GM19351 (cell line): ENCODE results near the gene AP2A1.

Source experiments
- ATAC-seq: cut with Tn5 transposase; IDR thresholded peaks from one replicate; pipeline ENCODE4 v1.9.1; 2021; ENCODE audit warnings: mild to moderate bottlenecking, moderate library complexity; ENCODE audit not compliant: unreplicated experiment

Gene AP2A1

DNA sequence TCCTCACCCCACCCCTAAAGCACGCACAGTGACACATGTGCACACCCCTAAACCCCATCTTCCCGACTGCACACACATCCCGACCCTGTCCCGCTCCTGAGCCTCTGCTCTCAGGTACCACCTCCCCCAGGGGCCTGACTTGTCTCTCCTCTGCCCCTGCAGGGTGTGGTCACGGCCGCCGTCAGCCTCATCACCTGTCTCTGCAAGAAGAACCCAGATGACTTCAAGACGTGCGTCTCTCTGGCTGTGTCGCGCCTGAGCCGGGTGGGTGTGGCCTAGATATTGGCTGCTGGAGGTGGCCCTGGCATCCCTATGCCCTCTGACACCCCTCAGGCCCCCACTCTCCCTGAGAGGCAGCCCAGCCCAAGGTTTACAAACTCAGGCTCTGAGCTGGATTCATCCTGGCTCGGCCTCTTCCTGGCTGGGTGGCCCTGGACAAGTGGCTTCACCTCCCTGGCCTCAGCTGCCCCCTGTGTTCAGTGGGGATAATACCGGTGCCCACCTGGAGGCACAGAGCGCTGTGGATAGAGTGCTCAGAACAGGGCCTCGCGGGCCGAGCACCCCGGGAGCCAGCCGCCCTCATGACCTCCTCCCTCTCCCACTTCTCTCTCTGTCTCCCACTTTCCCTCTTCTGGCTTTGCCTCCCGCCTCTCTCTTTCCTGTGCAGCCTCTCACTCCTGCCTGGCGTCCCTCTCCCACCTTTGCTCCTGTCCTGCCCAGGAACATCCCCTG lies 26.2 kb downstream of the AP2A1 start:
- ATAC-seq = no peak

DNA sequence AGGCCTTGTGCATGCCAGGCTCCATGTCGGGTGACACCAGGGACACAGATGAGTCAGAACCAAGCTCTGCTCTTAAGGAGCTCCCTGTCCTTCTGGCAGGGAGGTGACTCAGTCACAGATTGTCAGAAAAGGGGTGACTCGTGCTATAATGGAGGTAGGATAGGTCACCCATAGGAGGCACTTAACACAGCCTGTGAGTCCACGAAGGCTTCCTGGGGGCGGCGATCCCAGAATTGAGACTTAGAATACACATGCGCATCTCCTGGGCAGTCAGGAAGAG lies 26.7 kb downstream of the AP2A1 start:
- ATAC-seq = no peak

DNA sequence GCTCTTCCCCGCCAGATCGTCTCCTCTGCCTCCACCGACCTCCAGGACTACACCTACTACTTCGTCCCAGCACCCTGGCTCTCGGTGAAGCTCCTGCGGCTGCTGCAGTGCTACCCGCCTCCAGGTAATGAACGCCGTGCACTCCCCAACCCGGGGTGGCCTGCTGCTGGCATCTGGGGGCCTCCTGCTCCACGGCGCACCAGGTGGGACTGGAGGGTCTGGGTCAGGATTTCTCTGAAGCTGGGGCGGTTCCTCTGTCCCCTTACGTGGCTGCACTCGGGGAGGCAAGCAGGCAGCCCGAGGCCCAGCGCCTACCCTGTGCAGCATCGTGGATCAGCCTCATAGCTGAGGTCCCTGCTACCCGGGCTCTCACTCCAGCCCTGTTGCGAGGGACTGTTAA lies 28.8 kb downstream of the AP2A1 start:
- no peak for ATAC-seq

- ATAC-seq = no peak
Measured at GRCh38 chr19:49798574-49798973, 31.8 kb downstream of the AP2A1 start.

DNA sequence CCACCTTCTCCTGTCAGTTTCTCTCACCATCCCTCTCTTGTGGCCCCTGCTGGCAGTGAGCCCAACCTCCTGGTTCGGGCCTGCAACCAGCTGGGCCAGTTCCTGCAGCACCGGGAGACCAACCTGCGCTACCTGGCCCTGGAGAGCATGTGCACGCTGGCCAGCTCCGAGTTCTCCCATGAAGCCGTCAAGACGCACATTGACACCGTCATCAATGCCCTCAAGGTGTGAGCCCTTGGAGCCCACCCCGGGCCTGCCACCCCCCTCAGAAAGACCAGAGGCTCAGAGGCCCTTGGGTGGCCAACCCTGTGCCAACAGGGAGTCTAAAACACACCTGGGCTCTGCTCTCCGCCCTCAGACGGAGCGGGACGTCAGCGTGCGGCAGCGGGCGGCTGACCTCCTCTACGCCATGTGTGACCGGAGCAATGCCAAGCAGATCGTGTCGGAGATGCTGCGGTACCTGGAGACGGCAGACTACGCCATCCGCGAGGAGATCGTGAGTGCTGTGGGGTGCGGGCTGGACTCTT lies 32.5 kb downstream of the AP2A1 start:
- ATAC-seq = no peak

GRCh38 chr19:49799798-49800376 lies 33.1 kb downstream of the AP2A1 start:
- ATAC-seq = no peak

DNA sequence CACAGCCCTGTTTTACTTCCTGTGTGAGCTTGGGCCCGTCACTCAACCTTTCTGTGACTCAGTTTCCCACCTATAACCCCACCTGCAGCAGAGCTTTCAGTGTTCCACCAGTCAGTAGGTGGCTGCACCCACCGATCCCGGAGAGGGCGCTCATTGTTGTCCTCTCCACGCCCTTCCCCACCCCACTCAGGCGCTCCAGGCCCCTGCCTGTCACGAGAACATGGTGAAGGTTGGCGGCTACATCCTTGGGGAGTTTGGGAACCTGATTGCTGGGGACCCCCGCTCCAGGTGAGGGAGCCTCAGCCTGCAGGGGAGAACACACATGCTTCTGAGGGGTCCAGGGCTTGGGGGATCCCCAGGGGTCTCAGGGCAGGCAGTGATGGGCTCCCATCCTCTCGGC lies 34.0 kb downstream of the AP2A1 start:
- ATAC-seq = no peak

- ATAC-seq = no peak
Measured at GRCh38 chr19:49801401-49801888, 34.6 kb downstream of the AP2A1 start.

GRCh38 chr19:49801966-49802661 lies 35.3 kb downstream of the AP2A1 start:
- ATAC-seq = no peak

- no peak for ATAC-seq
Measured at GRCh38 chr19:49802836-49803528, 36.2 kb downstream of the AP2A1 start.

DNA sequence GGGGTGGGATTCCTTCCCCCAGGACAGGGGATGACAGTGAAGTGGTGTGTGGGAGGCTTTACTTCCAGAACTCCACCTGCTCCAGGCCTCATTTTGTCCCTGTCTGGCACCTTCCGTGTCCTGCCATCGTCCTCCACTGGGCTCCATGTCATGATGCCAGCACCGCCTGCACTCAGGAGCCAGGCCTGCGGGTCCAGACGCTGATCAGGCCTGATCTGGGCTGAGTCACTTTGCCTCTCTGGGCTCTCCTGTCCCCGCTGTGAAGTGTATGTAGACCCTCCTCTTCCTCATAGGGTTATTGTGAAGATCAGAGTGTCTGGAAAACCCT lies 36.7 kb downstream of the AP2A1 start:
- no peak for ATAC-seq

- ATAC-seq = no peak
Measured at GRCh38 chr19:49805822-49806619, 39.2 kb downstream of the AP2A1 start.

GRCh38 chr19:49806620-49806959 lies 39.8 kb downstream of the AP2A1 start:
- ATAC-seq = no peak

DNA sequence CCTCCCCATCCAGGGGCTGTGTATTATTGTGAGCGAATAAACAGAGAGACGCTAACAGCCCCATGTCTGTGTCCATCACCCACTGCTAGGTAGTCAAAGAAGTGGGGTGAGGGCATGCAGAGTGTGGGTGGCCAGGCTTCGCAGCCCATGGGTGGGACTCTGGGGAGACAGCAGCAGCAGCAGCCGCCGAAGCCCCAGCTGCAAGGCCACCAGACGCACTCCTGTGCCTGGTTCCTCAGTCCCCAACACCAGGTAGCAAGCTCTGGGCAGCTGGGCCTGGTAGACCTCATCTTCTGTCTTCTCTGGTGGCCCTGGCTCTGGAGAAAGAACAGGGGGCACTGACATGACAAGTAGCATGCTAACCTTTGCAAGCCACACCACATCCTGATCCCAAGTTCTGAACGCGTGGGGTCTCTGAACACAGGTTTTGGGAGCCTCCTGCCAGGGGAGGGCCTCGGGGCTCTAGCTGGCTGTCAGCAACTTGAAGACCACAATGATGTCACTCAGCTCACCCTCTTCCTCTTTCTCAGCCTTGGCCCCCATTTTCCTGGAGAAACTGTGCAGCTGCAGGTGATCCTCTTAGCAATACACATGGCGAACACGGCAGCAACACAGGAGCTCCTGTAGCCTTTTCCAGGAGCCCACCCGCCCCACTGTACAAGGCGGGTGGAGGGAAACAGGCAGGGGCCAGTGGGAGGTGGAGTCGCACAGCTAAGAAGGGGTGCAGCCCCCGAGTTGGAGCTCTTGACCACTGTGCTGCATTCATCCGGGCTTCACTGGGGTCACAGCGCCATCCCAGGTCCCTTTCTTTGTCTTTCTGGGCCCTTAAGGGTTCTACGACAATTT lies 40.5 kb downstream of the AP2A1 start:
- ATAC-seq = no peak

DNA sequence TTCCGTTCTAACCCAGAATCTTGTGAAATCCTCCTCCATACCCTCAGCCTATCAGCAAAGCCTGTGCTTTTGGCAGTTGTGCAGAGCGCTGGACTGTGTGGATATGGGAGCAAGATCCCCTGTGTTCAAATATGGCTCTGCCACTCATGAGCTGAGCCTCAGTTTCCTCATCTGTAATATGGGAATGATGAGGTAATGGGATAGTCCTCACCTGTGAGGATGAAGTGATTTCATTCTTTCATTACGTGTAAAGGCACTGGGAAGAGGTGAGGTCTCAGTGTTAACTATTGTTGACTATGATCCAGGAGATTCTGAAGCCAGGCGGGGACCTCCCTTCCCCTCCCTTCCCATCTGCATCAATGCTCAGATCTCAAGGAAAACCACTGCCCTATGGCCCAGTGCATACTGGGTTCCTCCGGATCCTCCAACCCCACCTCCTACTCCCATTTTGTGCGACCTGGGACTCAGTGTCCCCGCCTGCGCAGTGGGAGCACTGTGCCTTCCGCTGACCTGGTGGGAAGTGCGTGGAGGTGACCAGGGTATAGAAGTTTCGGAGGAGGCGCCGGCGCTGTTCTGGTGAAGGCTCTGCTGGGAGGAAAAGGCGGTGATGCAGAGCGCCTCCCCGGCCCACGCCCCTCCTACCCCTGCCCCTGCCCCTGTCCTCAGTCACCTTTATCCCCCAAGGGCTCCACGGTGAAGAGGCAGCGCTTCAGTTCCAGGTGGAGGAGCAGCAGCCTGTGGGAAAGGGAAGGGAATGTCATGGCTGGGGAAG lies 41.3 kb downstream of the AP2A1 start:
- no peak for ATAC-seq

DNA sequence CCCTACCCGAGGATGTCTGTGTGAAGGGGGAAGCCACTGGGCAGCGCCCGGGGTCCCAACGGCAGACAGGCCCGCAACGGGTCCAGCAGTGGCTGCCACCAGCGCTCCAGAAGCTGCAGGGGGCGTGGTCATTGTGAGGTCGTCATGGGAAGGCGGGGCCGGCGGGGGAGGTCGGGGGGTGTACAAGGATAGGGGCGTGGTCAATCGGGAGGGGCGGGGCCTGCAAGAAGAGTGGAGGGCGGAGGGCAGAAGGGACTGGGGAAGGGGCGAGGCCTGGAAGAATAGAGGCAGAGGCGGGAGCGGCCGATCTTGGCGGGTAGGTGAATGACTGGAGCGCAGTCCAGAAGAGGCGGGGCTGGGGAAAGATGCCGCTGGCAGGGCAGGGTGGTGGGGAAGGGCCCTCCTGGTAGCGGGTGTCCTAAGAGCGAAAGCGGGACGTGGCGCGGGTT lies 41.9 kb downstream of the AP2A1 start:
- ATAC-seq = no peak

- ATAC-seq = no peak
Measured at GRCh38 chr19:49809160-49809940, 42.5 kb downstream of the AP2A1 start.

- ATAC-seq = no peak
Measured at GRCh38 chr19:49809941-49810389, 43.2 kb downstream of the AP2A1 start.
